Activated T-cell treated with anti-CD3 and anti-CD28 coated beads, Interleukin-2, amount 50 U/mL, for 24 hours (primary cell): ENCODE data around the gene NTN1.

Experiments used
- DNase-seq: peaks from one replicate; pipeline ENCODE4 v3.0.0-alpha.2; 2020
- H3K27ac Mint-ChIP-seq: 2 replicates; pipeline ENCODE4 v1.8.0; 2020; ENCODE audit warnings: mild to moderate bottlenecking, mixed read lengths
- H3K27me3 Mint-ChIP-seq: 2 replicates; pipeline ENCODE4 v1.8.0; 2020; ENCODE audit warnings: mixed read lengths
- H3K36me3 Mint-ChIP-seq: 2 replicates; pipeline ENCODE4 v1.8.0; 2020; ENCODE audit warnings: low read depth, mixed read lengths
- H3K4me1 Mint-ChIP-seq: 2 replicates; pipeline ENCODE4 v1.8.0; 2020; ENCODE audit warnings: low read depth, mixed read lengths
- H3K4me3 Mint-ChIP-seq: 2 replicates; pipeline ENCODE4 v1.8.0; 2020; ENCODE audit warnings: mild to moderate bottlenecking, moderate library complexity, mixed read lengths
- H3K9me3 Mint-ChIP-seq: 2 replicates; pipeline ENCODE4 v1.8.0; 2020; ENCODE audit warnings: mixed read lengths

NTN1 gene

GRCh38 chr17:9228408-9229159 lies 207.3 kb downstream of the NTN1 start:
- DNase-seq = no peak
- Mint-ChIP-seq H3K27me3 (peaks cover 4% of the 10 kb centered on the region), H3K9me3 (no peaks in the 10 kb centered on the region), H3K36me3 (no peaks in the 10 kb centered on the region), H3K4me3 (no peak overlapping the region), H3K4me1 (peaks cover 3% of the 10 kb centered on the region), H3K27ac (no peak overlapping the region)

- no peaks in the 10 kb centered on the region for H3K36me3 Mint-ChIP-seq
- no peak overlapping the region for H3K27ac Mint-ChIP-seq
- H3K9me3 Mint-ChIP-seq = no peaks in the 10 kb centered on the region
- H3K4me1 Mint-ChIP-seq = peaks cover 3% of the 10 kb centered on the region
- DNase-seq = no peak
- no peak overlapping the region for H3K4me3 Mint-ChIP-seq
- H3K27me3 Mint-ChIP-seq = peaks cover 11% of the 10 kb centered on the region
These were observed 208.0 kb downstream of the NTN1 start for GRCh38 chr17:9229160-9229825.

GRCh38 chr17:9229826-9230201 lies 208.5 kb downstream of the NTN1 start:
- no peak for DNase-seq
- Mint-ChIP-seq H3K36me3 (no peaks in the 10 kb centered on the region), H3K4me1 (peaks cover 3% of the 10 kb centered on the region), H3K9me3 (no peaks in the 10 kb centered on the region), H3K4me3 (no peak overlapping the region), H3K27me3 (peaks cover 14% of the 10 kb centered on the region), H3K27ac (no peak overlapping the region)

- Mint-ChIP-seq H3K27ac (no peak overlapping the region), H3K9me3 (no peaks in the 10 kb centered on the region), H3K36me3 (no peaks in the 10 kb centered on the region), H3K4me1 (peaks cover 5% of the 10 kb centered on the region), H3K4me3 (no peak overlapping the region), H3K27me3 (peaks cover 16% of the 10 kb centered on the region)
- no peak for DNase-seq
These were observed 209.0 kb downstream of the NTN1 start for GRCh38 chr17:9230346-9230745.

GRCh38 chr17:9230861-9231260 lies 209.6 kb downstream of the NTN1 start:
- H3K27me3 Mint-ChIP-seq = peaks cover 16% of the 10 kb centered on the region
- H3K36me3 Mint-ChIP-seq = no peaks in the 10 kb centered on the region
- no peak overlapping the region for H3K27ac Mint-ChIP-seq
- H3K9me3 Mint-ChIP-seq = no peaks in the 10 kb centered on the region
- no peak overlapping the region for H3K4me3 Mint-ChIP-seq
- H3K4me1 Mint-ChIP-seq = peaks cover 7% of the 10 kb centered on the region
- no peak for DNase-seq

- no peak for DNase-seq
- peaks cover 5% of the 10 kb centered on the region for H3K4me1 Mint-ChIP-seq
- no peak overlapping the region for H3K4me3 Mint-ChIP-seq
- H3K9me3 Mint-ChIP-seq = no peaks in the 10 kb centered on the region
- H3K27me3 Mint-ChIP-seq = peaks cover 16% of the 10 kb centered on the region
- H3K36me3 Mint-ChIP-seq = no peaks in the 10 kb centered on the region
- H3K27ac Mint-ChIP-seq = no peak overlapping the region
These were observed 210.3 kb downstream of the NTN1 start for GRCh38 chr17:9231449-9232154.

- Mint-ChIP-seq H3K9me3 (no peaks in the 10 kb centered on the region), H3K4me1 (peaks cover 4% of the 10 kb centered on the region), H3K27me3 (peaks cover 16% of the 10 kb centered on the region), H3K27ac (no peak overlapping the region), H3K4me3 (no peak overlapping the region), H3K36me3 (no peaks in the 10 kb centered on the region)
- no peak for DNase-seq
These were observed 210.8 kb downstream of the NTN1 start for GRCh38 chr17:9232155-9232475.

GRCh38 chr17:9232591-9233270 lies 211.4 kb downstream of the NTN1 start:
- Mint-ChIP-seq H3K9me3 (no peaks in the 10 kb centered on the region), H3K4me3 (no peak overlapping the region), H3K27me3 (peaks cover 16% of the 10 kb centered on the region), H3K27ac (no peak overlapping the region), H3K36me3 (no peaks in the 10 kb centered on the region), H3K4me1 (peaks cover 4% of the 10 kb centered on the region)
- DNase-seq = no peak

GRCh38 chr17:9233271-9233599 lies 211.9 kb downstream of the NTN1 start:
- H3K4me3 Mint-ChIP-seq = no peak overlapping the region
- no peak for DNase-seq
- H3K36me3 Mint-ChIP-seq = no peaks in the 10 kb centered on the region
- H3K27me3 Mint-ChIP-seq = peaks cover 16% of the 10 kb centered on the region
- no peak overlapping the region for H3K27ac Mint-ChIP-seq
- H3K4me1 Mint-ChIP-seq = peaks cover 4% of the 10 kb centered on the region
- no peaks in the 10 kb centered on the region for H3K9me3 Mint-ChIP-seq

- Mint-ChIP-seq H3K27me3 (peaks cover 16% of the 10 kb centered on the region), H3K36me3 (peaks cover 1% of the 10 kb centered on the region), H3K4me3 (no peak overlapping the region), H3K27ac (no peak overlapping the region), H3K9me3 (no peaks in the 10 kb centered on the region), H3K4me1 (peaks cover 7% of the 10 kb centered on the region)
- DNase-seq = no peak
These were observed 212.5 kb downstream of the NTN1 start for GRCh38 chr17:9233761-9234160.

- H3K27me3 Mint-ChIP-seq = peaks cover 16% of the 10 kb centered on the region
- no peak for DNase-seq
- H3K9me3 Mint-ChIP-seq = no peaks in the 10 kb centered on the region
- peaks cover 14% of the 10 kb centered on the region for H3K4me1 Mint-ChIP-seq
- H3K4me3 Mint-ChIP-seq = no peak overlapping the region
- no peak overlapping the region for H3K27ac Mint-ChIP-seq
- H3K36me3 Mint-ChIP-seq = peaks cover 2% of the 10 kb centered on the region
These were observed 213.2 kb downstream of the NTN1 start for GRCh38 chr17:9234389-9234945.

- Mint-ChIP-seq H3K27ac (no peak overlapping the region), H3K36me3 (peaks cover 2% of the 10 kb centered on the region), H3K4me1 (peaks cover 17% of the 10 kb centered on the region), H3K27me3 (peaks cover 16% of the 10 kb centered on the region), H3K9me3 (no peaks in the 10 kb centered on the region), H3K4me3 (no peak overlapping the region)
- DNase-seq = no peak
These were observed 214.0 kb downstream of the NTN1 start for GRCh38 chr17:9235346-9235745.

GRCh38 chr17:9236286-9237052 lies 215.2 kb downstream of the NTN1 start:
- peaks cover 23% of the 10 kb centered on the region for H3K4me1 Mint-ChIP-seq
- no peaks in the 10 kb centered on the region for H3K9me3 Mint-ChIP-seq
- DNase-seq = no peak
- H3K27ac Mint-ChIP-seq = no peak overlapping the region
- H3K4me3 Mint-ChIP-seq = no peak overlapping the region
- peaks cover 16% of the 10 kb centered on the region for H3K27me3 Mint-ChIP-seq
- H3K36me3 Mint-ChIP-seq = peaks cover 2% of the 10 kb centered on the region

GRCh38 chr17:9237053-9237410 lies 215.7 kb downstream of the NTN1 start:
- peaks cover 23% of the 10 kb centered on the region for H3K4me1 Mint-ChIP-seq
- H3K27ac Mint-ChIP-seq = no peak overlapping the region
- no peaks in the 10 kb centered on the region for H3K9me3 Mint-ChIP-seq
- no peak overlapping the region for H3K4me3 Mint-ChIP-seq
- H3K27me3 Mint-ChIP-seq = peaks cover 16% of the 10 kb centered on the region
- peaks cover 2% of the 10 kb centered on the region for H3K36me3 Mint-ChIP-seq
- no peak for DNase-seq
